IMR-90 (cell line): ENCODE measurements around the gene DPP6. TPM values are rescaled to one million over a fixed set of nuclear protein-coding genes. Genes with fewer than 3 reads are reported as not detected.

ENCODE experiments used
- ATAC-seq: fragments of 200-7000 bp; cut with Tn5 transposase; 2 replicates; pipeline ENCODE4 v1.9.1; 2020; ENCODE audit warnings: low read depth, mild to moderate bottlenecking, moderate library complexity
- BruUV-seq: library from RNA; stranded (reverse); fragments of 400-500 nt; replicated peaks from 2 replicates; lab custom pipeline; 2021; lab: Mats Ljungman, UMichigan
- CTCF ChIA-PET: fragments of 300-600 bp; formaldehyde crosslinking; extraction: SDS; loops from one replicate; lab custom pipeline; 2021; ENCODE audit warnings: antibody characterized with exemption; lab: Yijun Ruan, JAX
- POLR2A ChIA-PET: fragments of 300-600 bp; sonication (Branson Sonifier 250); formaldehyde crosslinking; loops from one replicate; lab custom pipeline; 2022; ENCODE audit warnings: antibody characterized with exemption; ENCODE audit not compliant: unreplicated experiment; lab: Charles Lee
- DNase-seq: peaks from one replicate; pipeline ENCODE4 v3.0.0; 2013
- H2AFZ ChIP-seq: replicated peaks from 2 replicates; pipeline ENCODE3; 2013; ENCODE audit warnings: low read length, mild to moderate bottlenecking; ENCODE audit not compliant: poor library complexity
- H2AK5ac ChIP-seq: 2 replicates; pipeline ENCODE4 v1.6.1; 2013; ENCODE audit warnings: low read depth, low read length, inconsistent platforms
- H2AK9ac ChIP-seq: replicated peaks from 2 replicates; pipeline ENCODE3; 2013; ENCODE audit warnings: mild to moderate bottlenecking, low read depth, low read length, moderate library complexity; ENCODE audit not compliant: poor library complexity
- H2BK120ac ChIP-seq: 2 replicates; pipeline ENCODE4 v1.6.1; 2013; ENCODE audit warnings: low read depth, low read length, inconsistent platforms
- H2BK15ac ChIP-seq: 3 replicates; pipeline ENCODE4 v1.6.1; 2013; ENCODE audit warnings: low read depth, low read length, inconsistent platforms
- H2BK20ac ChIP-seq: 2 replicates; pipeline ENCODE4 v1.6.1; 2013; ENCODE audit warnings: low read depth, mild to moderate bottlenecking, inconsistent platforms, low read length, moderate library complexity
- H2BK5ac ChIP-seq: 2 replicates; pipeline ENCODE4 v1.6.1; 2013; ENCODE audit warnings: mild to moderate bottlenecking, low read depth, low read length, inconsistent platforms; ENCODE audit not compliant: poor library complexity, severe bottlenecking
- H3K14ac ChIP-seq: replicated peaks from 2 replicates; pipeline ENCODE4 v1.6.1; 2013; ENCODE audit warnings: low read depth, low read length, inconsistent platforms
- H3K18ac ChIP-seq: 2 replicates; pipeline ENCODE4 v1.6.1; 2013; ENCODE audit warnings: low read depth, low read length, control low read depth
- H3K23ac ChIP-seq: 2 replicates; pipeline ENCODE4 v1.6.1; 2013; ENCODE audit warnings: low read depth, low read length, inconsistent platforms
- H3K27ac ChIP-seq: 2 replicates; pipeline ENCODE4 v1.5.1; 2013; ENCODE audit warnings: mild to moderate bottlenecking, control low read depth, low read length; ENCODE audit not compliant: insufficient read depth
- H3K27me3 ChIP-seq: 2 replicates; pipeline ENCODE4 v1.6.1; 2013; ENCODE audit warnings: low read length; ENCODE audit not compliant: control insufficient read depth, insufficient read depth
- H3K36me3 ChIP-seq: 2 replicates; pipeline ENCODE4 v1.6.1; 2013; ENCODE audit warnings: low read length, mixed read lengths; ENCODE audit not compliant: control insufficient read depth, insufficient read depth
- H3K4ac ChIP-seq: 2 replicates; pipeline ENCODE4 v1.6.1; 2013; ENCODE audit warnings: low read depth, low read length, inconsistent platforms
- H3K4me1 ChIP-seq: 2 replicates; pipeline ENCODE4 v1.6.1; 2013; ENCODE audit warnings: low read length, mixed read lengths; ENCODE audit not compliant: control insufficient read depth, insufficient read depth
- H3K4me2 ChIP-seq: 2 replicates; pipeline ENCODE4 v1.6.1; 2013; ENCODE audit warnings: low read depth, mild to moderate bottlenecking, control low read depth, low read length, moderate library complexity
- H3K4me3 ChIP-seq: 2 replicates; pipeline ENCODE4 v1.5.1; 2013; ENCODE audit warnings: low read depth, mild to moderate bottlenecking, control low read depth, low read length, moderate library complexity; ENCODE audit not compliant: insufficient read depth
- H3K56ac ChIP-seq: 2 replicates; pipeline ENCODE4 v1.6.1; 2013; ENCODE audit warnings: low read length, inconsistent platforms; ENCODE audit not compliant: insufficient read depth; ENCODE audit errors: extremely low read depth
- H3K79me1 ChIP-seq, 2 experiments: 2 replicates each; pipeline ENCODE4 v1.6.1; 2013; ENCODE audit warnings: low read length in 2 of 2, inconsistent platforms in 1 of 2, low read depth in 1 of 2
- H3K9ac ChIP-seq: 2 replicates; pipeline ENCODE4 v1.6.1; 2013; ENCODE audit warnings: low read depth, low read length, control low read depth
- H3K9me1 ChIP-seq: 2 replicates; pipeline ENCODE4 v1.6.1; 2013; ENCODE audit warnings: low read length, inconsistent platforms; ENCODE audit not compliant: insufficient read depth
- H3K9me3 ChIP-seq: 2 replicates; pipeline ENCODE4 v1.6.1; 2013; ENCODE audit warnings: low read length; ENCODE audit not compliant: control insufficient read depth, insufficient read depth
- H4K20me1 ChIP-seq: 2 replicates; pipeline ENCODE4 v1.6.1; 2013; ENCODE audit warnings: low read length, inconsistent platforms; ENCODE audit not compliant: insufficient read depth
- H4K5ac ChIP-seq: 2 replicates; pipeline ENCODE4 v1.6.1; 2013; ENCODE audit warnings: mild to moderate bottlenecking, low read depth, low read length, control low read depth
- H4K8ac ChIP-seq, 2 experiments: 2 replicates each; pipeline ENCODE4 v1.6.1; 2013; ENCODE audit warnings: low read depth in 2 of 2, low read length in 2 of 2, control low read depth in 1 of 2, inconsistent platforms in 1 of 2
- H4K91ac ChIP-seq: 2 replicates; pipeline ENCODE4 v1.6.1; 2013; ENCODE audit warnings: low read depth, low read length, inconsistent platforms; ENCODE audit not compliant: insufficient read depth
- BHLHE40 ChIP-seq: fragments of 150-350 bp; IDR thresholded peaks from 2 replicates; pipeline ENCODE4 v1.6.1; 2016; ENCODE audit warnings: mild to moderate bottlenecking, low read depth, low read length
- CHD1 ChIP-seq: IDR thresholded peaks from 2 replicates; pipeline ENCODE4 v1.6.1; 2012; ENCODE audit warnings: low read depth, low read length, improper control_type of control experiment
- ELK1 ChIP-seq: fragments of 150-350 bp; IDR thresholded peaks from 2 replicates; pipeline ENCODE4 v1.6.1; 2016; ENCODE audit warnings: low read depth, mild to moderate bottlenecking, low read length, moderate library complexity, borderline replicate concordance
- MAFK ChIP-seq: IDR thresholded peaks from 2 replicates; pipeline ENCODE4 v1.6.1; 2012; ENCODE audit warnings: low read depth, low read length, improper control_type of control experiment
- MAZ ChIP-seq: IDR thresholded peaks from 2 replicates; pipeline ENCODE4 v1.6.1; 2012; ENCODE audit warnings: low read depth, mild to moderate bottlenecking, low read length, improper control_type of control experiment, moderate library complexity, borderline replicate concordance
- NFE2L2 ChIP-seq: fragments of 150-350 bp; IDR thresholded peaks from 2 replicates; pipeline ENCODE4 v1.6.1; 2016; ENCODE audit warnings: low read depth, mild to moderate bottlenecking, low read length
- RCOR1 ChIP-seq: IDR thresholded peaks from 2 replicates; pipeline ENCODE4 v1.6.1; 2012; ENCODE audit warnings: mild to moderate bottlenecking, low read length, improper control_type of control experiment; ENCODE audit not compliant: insufficient replicate concordance
- SMC3 ChIP-seq: fragments of 150-350 bp; IDR thresholded peaks from 2 replicates; pipeline ENCODE4 v1.6.1; 2016; ENCODE audit warnings: low read depth, mild to moderate bottlenecking, antibody characterized with exemption, low read length, moderate library complexity
- WGBS, 2 experiments: methylation state at CpG; one replicate each; pipeline versions ENCODE4 v1.1.5 to v1.1.7; 2013; ENCODE audit warnings: missing lambda C conversion rate in 2 of 2; ENCODE audit not compliant: insufficient read length in 1 of 2; ENCODE audit errors: extremely low coverage in 2 of 2; 5-methylcytosine and 5-hydroxymethylcytosine counted together
- dilution Hi-C: fragments of 300-500 bp; cut with HindIII; formaldehyde crosslinking; loops from one replicate; pipeline ENCODE4 v1.14.3; 2018; ENCODE audit warnings: low sequenced_read_pairs; ENCODE audit not compliant: unreplicated experiment
- in situ Hi-C: fragments of 300-500 bp; cut with MboI; formaldehyde crosslinking; loops from 3 replicates; pipeline ENCODE4 v1.14.3; 2019; ENCODE audit warnings: low sequenced_read_pairs, inconsistent platforms, mixed read lengths
- intact Hi-C: fragments of 100-400 bp; cut with micrococcal nuclease; formaldehyde crosslinking; loops from 2 replicates; pipeline ENCODE4 v1.10.0; 2022
- polyA plus RNA-seq, 3 experiments: library from polyadenylated mRNA; depleted of rRNA; stranded (reverse); fragments of >200 nt; gene quantifications; 2 replicates each; pipeline ENCODE4 v1.2.3, GENCODE V29; 2012; ENCODE audit warnings: low replicate concordance in 1 of 3
- total RNA-seq: library from RNA; depleted of rRNA; stranded (reverse); fragments of >200 nt; gene quantifications from 2 replicates; pipeline ENCODE4 v1.2.3, GENCODE V29; 2012

Gene DPP6
- total and polyA plus RNA-seq, 2 of the 4 experiments (the other 2 are of a cell fraction) = not detected

- Histone ChIP-seq H4K5ac (no peak overlapping the region), H3K4me2 (no peak overlapping the region), H3K14ac (no peak overlapping the region), H2BK5ac (no peak overlapping the region), H2BK15ac (no peak overlapping the region), H2AFZ (no peak overlapping the region), H3K18ac (no peak overlapping the region), H3K4me1 (no peaks in the 10 kb centered on the region), H3K27ac (no peak overlapping the region), H3K9me1 (no peaks in the 10 kb centered on the region), H3K36me3 (no peaks in the 10 kb centered on the region), H4K91ac (no peak overlapping the region), H3K56ac (no peak overlapping the region), H3K9me3 (peaks cover 21% of the 10 kb centered on the region), H2BK20ac (no peak overlapping the region), H4K8ac (no peak overlapping the region), H3K23ac (no peak overlapping the region), H2AK5ac (no peak overlapping the region), H3K4me3 (no peak overlapping the region), H3K9ac (no peak overlapping the region), H2BK120ac (no peak overlapping the region), H3K4ac (no peak overlapping the region), H4K20me1 (no peaks in the 10 kb centered on the region), H3K27me3 (no peaks in the 10 kb centered on the region), H2AK9ac (no peak overlapping the region), H3K79me1 (no peaks in the 10 kb centered on the region)
- intact Hi-C loops = no loop called here
- no CpG with 5 or more reads among the region's 7 CpGs for WGBS, 2 experiments
- POLR2A ChIA-PET = no interaction called here
- dilution Hi-C loops = no loop called here
- no TSS peak for BruUV-seq
- TF ChIP-seq ELK1 = no peak
- TF ChIP-seq RCOR1 = no peak
- TF ChIP-seq SMC3 = no peak
- no peak for TF ChIP-seq NFE2L2
- no peak for TF ChIP-seq MAZ
- TF ChIP-seq MAFK = no peak
- TF ChIP-seq BHLHE40 = no peak
- no peak for TF ChIP-seq CHD1
- DNase-seq (no peak), ATAC-seq (no peak)
- in situ Hi-C loops = no loop called here
- CTCF ChIA-PET = no interaction called here
Measured at GRCh38 chr7:154512121-154512833, 460.1 kb downstream of the DPP6 start.
